HG02970 (cell line): ENCODE results near the gene SLC25A48.
"Not testable (repeated sequence)": the region's sequence is repeated elsewhere in the genome, so short reads cannot be mapped to it uniquely, and the experiment has no call there.

Experiments
- ATAC-seq: cut with Tn5 transposase; IDR thresholded peaks from one replicate; pipeline ENCODE4 v1.9.1; 2021; ENCODE audit warnings: mild to moderate bottlenecking, moderate library complexity, moderate number of reproducible peaks; ENCODE audit not compliant: unreplicated experiment, low FRiP score

Gene SLC25A48

DNA sequence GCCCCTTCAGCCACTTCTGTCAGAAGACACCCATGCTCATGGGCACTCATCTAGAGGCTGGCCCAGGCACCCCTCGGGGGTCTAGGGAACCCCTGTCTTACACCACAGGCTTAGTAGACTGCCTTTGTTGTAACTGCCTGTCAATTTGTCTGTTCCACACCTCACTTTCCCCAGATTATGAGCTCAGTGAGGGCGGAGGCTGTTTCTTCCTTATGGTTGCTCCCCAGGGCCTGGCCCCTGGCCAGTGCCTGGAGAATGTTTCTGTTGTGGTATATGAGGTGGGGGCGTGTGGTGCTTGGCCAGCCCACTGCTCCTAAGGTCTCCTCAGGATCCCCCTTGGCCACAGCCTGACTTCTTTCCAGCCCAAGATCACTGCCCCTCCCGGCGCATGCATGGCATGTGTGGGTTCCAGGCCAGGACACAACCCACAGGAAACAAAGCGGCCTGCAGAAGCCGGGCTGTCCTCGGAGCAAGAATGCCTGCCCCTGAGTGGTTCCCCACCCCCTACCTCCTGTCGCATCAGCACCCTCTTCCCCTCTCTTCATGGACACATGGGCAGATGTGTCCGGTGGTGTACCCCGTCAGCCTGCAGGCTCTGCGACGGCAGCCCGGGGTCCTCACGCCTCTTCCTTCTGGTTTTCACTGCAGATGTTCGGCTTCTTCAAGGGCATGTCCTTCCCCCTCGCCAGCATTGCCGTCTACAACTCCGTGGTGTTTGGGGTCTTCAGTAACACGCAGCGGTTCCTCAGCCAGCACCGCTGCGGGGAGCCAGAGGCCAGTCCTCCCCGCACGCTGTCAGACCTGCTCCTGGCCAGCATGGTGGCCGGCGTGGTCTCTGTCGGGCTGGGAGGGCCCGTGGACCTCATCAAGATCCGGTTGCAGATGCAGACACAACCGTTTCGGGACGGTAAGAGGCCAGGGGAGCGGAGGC is 17.7 kb downstream of the SLC25A48 start:
- no peak for ATAC-seq

DNA sequence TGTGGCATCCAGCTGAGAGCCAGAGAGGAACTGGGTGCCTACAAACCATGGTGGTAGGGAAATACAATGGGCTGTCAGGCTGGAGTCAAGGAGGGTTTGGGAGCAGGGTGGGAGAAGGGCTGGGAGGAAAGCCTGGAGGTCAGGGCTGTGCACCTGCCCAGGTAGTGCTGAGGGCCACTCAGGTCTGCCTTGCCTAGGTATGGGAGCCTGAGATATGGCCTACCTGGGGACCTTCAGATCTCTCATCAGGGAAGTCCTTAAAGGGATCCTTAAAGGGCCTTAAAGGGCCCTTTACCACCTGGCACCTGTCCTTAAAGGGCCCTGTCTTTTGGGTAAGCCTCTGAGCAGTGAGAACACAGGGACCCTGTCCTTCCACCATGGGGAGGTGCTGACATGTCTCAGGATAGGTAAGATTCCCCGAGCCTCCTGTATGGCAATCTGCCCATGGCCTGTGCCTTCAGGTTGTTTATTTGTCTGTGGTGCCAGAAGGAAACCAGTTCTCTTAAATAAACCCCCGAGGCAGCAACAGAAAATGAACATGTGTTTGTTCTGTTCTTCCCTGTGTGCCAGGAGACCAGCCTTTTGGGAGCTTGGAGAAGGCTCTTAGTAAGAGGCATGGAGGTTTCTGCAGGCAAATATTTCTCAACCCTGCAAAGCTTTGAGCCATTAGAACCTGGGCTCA is 23.3 kb downstream of the SLC25A48 start:
- ATAC-seq: no peak

DNA sequence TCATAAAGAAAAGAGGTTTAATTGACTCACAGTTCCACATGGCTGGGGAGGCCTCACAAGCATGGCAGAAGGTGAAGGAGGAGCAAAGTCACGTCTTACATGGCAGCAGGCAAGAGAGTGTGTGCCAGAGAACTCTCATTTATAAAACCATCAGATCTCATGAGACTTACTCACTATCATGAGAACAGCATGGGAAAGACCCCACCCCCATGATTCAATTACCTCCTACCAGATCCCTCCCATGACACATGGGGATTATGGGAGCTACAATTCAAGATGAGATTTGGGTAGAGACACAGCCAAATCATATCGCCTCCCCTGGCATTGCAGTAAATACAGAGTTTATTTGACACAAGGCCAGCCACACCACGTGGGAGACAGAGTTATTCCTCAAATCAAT is 24.7 kb downstream of the SLC25A48 start:
- ATAC-seq: not testable (repeated sequence)

DNA sequence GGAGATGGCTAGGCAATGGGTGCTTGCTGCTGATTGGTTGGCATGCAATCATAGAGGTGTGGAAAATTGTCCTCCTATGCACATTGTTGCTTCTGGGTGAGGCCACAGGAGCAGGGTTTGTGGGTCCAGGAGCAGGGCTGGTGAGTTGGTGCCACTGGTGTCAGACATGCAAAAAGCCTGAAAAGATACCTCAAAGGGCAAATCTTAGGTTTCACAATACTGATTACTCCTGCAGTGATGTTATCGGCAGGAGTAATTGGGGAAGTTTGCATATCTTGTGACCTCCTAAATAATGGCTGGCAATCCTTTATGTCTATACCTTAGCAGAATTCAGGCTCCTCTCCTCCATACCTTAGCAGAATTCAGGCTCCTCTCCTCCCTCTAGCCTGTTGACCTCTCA is 25.2 kb downstream of the SLC25A48 start:
- ATAC-seq: no peak

DNA sequence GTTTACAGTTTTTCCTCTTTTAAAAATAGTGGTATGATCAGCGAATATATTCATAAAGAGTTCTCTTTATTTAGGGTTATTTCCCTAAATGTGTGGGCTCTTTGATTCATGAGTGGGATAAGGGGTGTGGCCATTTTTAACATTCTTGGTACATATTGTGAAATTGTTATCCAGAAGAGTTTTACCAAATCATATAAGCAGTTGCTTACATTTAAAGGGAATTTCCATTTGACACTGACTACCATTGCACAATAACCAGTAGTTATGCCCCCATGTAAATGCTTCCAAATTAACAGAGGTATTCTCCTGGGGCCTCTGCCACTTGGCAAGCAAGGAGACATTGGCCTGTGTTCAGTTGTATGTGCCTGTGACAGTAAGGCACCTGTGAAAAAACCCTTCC is 27.2 kb downstream of the SLC25A48 start:
- ATAC-seq: no peak

DNA sequence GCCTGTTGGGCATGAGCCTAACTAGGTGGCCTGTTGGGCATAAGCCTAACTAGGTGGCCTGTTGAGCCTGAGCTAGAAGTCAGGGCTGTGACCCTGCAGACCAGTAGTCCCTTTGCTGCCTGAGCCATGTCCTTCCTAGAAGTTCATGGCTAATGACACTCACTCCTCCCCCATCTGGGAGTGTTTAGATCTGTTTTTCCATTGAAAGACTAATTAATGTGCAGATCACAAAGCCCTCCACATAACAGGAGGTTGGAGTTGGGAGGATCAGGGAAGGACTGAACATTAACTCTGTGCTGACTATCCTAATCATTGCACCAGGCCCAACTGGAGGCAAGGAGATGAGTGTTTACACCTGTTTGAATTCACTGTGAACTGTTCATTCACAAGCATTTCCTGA is 27.6 kb downstream of the SLC25A48 start:
- no peak for ATAC-seq

DNA sequence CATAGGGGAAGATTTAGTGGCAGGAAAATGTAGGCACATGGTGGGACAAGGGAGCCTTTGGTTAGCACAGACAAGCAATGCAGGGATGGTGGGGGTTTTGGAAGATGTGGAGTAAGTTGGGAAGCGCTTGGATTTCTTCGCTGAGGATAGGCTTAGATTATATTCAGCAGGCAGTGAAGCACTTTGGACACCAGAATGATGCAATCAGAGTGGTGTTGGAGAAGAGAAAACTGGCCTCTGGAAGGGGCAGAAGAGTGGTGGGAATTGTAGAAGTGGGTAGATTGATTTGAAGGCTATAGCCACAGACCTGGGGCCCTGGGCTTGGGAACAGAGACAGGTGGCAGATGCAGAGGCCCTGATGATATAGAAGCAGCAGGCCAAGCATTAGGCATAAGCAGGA is 28.3 kb downstream of the SLC25A48 start:
- no peak for ATAC-seq

DNA sequence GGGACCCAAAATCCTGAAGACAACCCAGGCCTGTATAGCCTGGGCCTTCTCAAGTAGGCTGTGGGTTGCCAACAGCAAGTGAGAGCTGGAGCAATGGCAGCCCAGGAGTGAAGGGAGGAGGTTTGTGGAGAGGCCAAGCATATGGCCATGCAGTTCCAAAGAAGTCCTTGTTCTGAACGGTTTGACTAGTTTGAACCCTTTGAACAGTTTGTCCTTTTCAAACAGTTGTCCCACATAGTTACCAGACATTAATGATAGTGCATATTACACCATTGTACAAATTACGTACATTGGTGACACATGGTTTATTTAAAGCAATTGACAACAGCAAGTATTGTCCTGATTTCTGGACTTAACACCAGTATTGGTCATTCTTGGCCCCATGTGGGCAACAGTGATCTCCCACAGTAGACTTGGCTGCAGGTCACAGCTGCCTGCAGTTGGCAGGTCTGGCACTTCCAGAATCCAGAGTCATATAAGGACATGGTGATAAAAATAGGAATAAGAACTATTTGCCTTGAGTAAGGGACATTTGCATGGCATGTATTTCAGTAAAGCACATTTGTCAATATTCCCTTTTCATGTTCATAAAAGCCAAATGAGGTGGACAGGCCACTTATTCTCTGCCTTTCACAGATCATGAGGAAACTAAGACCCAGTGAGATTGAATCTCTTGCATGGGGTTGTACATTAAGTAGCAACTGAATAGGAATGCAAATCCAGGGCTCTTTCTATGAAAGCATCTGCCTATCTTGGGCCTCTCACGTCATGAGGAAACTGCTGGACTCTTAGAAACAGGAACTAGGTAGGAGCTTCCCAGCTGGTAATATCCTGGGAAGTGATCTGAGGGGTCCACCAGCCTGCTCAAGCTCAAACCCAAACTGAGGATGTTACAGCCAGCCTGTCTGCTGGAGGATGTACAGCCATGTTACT is 30.3 kb downstream of the SLC25A48 start:
- ATAC-seq: no peak

DNA sequence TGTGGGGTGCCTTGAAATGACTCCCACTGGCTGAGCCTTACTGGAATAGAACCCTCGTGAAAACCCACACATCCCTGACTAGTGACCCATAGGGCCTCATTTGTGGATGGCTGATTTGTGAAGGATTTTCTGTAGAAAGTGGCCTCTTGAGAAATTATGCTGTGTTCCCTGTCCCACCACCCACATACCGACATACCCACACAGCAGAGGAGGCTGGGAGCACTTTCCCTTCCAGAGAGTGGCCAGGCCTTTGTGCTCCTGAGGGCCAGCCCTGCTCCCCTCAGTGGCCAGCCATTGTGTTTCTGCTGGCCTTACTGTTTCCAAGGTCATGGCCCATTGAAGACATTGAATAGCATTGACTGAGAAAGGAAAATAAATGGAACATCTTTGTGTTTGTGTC is 31.6 kb downstream of the SLC25A48 start:
- ATAC-seq: no peak

DNA sequence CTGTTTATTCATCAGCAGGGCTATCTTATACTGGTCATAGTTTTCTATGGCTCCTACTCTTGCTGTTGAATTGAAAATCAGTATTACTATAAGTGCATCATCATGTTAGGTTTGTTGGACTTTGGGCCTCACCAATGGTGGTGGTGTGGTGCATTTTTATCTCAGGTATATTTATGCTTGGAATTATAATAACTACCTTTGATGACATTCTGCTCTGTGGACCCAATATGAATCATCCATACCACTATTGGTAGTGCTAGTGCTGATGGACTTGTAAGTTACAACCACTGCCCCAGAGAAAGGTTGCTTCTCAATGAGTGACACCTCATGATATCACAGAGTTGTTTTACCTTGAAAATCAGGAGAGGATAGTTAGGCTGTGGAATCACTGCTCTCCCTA is 33.1 kb downstream of the SLC25A48 start:
- ATAC-seq: no peak

DNA sequence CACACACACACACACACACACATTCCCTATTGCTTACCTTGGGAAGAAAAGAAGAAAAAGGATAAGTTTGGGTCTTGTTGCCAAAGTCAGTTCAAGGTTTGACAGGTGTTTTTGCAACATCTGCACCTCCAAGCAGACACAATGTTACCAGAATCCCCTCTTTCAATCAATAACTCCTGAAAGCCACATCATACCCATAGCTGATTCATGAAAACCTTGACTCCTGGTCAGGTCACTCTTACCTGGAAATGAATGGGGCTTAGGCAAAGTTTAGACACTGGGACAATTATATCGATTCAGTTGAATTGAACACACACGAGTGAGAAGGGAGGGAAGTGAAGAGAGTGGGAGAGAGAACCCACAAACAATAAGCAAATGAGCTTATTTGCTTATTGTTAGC is 34.2 kb downstream of the SLC25A48 start:
- no peak for ATAC-seq

DNA sequence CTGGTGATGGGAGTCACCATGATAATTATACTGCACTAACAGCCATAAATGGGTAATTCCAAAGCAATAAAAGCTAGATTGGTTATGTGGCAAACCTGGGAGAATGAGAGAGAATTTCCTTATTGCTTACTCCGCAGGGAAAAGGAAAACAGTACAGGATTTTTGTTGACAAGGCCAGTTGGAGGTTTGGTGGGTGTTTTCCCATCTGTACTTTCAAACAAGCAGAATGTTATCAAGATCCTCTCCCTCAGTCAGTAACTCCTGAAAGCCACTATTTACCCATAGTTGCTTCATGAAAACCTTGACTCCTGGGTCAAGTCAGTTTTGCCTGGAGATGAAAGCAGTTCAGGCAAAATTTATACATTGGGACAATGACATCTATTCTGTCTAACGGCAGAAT is 34.8 kb downstream of the SLC25A48 start:
- ATAC-seq: no peak

DNA sequence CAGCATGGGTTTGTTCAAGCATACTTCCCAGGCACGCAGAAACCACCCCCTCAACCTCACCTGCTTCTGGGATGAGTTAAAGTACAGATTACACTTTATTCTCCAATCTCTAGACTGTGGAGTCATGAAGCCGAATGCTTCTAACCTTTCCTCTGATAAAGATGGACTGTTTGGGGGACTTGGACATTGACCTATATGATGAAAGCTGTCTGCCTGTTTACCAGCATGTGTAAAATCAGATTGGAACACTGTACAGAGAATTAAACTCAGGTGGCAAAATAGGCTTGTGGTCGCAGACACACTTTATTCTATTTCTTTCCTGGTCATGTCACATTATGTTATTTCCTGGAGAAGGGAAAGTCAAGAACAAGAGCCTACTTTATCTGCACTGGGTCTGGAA is 35.5 kb downstream of the SLC25A48 start:
- ATAC-seq: no peak

DNA sequence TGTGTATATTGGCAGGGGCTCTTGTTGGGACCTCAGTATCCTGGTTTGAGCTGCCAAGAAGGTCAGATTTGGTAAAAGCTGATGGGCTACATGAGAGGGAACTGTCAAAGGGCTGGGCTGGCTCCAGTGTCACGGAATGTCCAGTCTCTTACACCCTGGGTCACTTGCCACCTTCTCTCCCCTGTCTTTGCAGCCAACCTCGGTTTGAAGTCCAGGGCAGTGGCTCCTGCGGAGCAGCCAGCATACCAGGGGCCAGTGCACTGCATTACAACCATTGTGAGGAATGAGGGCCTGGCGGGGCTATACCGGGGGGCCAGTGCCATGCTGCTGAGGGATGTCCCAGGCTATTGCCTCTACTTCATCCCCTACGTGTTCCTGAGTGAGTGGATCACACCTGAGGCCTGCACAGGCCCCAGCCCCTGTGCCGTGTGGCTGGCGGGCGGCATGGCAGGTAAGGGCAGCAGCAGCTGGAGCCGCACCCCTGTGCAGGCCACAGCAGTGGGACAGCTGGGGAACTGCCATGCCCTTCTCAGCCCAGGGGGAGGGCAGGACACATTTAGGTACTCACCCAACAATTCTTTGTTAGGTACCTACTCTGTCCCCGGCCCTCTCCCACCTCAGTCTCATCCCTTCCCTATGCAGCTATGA is 36.9 kb downstream of the SLC25A48 start:
- ATAC-seq: no peak

DNA sequence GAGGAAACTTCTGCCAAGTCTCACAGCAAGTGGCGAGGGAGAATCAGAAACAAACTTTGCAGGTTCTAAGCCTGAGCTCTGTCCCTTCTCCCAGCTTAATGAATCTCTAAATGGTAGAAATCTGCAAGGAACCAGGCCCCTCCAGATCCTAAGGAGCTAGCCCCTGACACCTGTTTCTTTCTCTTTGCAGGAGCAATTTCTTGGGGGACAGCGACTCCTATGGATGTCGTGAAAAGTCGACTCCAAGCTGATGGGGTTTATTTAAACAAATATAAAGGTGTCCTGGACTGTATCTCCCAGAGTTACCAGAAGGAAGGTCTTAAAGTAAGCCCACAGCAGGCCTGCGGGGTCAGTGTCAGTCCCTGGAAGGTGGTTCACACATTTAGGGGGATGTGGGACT is 39.4 kb downstream of the SLC25A48 start:
- ATAC-seq: no peak

DNA sequence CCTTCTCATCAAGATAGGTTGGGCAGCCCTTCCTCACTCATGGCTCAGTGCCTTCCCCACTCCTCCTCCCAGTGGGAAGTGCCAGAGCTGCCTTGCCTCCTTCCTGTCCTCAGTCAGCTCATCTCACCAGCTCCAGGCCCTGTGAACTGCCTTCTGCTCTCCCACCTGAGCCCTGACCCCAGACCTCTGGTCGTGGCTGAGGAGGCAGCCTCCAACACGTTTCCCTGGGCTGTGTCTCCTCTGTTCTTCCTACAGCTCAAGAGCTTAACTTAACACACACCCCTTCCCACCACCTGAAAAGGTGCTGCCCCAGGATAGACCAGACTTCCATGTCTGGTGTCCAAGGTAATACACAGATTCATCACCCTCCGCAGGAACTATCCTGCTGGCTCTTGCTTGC is 40.0 kb downstream of the SLC25A48 start:
- ATAC-seq: no peak

DNA sequence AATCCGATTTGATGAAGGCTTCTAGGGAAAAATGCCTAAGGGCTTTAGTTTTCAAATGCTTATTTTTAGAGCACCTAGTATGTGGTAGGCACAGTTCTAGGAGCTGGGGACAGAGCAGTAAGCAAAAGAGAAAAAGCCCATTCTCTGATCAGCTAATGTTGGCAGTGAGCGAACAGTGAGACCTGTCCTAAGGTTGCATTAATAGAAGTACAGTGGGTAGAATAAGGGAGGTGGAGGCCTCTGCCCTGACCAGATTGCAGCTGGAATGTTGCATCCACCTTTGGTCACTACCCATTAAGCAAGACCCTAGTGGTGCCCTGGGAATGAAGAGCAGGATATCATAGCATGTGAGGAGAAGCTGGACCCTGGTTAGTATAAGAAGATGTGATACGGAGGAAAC is 41.1 kb downstream of the SLC25A48 start:
- ATAC-seq: no peak

DNA sequence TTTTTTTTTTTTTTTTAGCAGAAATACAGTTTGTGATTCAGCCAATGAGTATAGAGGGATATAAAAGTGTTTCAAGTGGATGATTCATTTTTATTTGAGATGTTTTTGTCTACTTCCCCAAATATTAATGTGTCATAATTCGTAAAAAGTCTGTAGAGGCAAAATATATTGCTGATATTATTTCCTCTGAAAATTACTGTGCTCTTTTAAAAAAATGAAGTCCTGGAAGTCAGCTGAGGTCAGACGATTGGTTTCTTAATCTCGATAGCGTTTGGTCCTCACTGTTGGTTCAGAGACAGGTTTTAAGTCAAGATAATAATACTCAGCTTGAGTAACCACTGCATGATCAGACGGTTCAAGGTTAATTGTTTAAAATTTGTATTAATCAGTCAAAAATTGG is 41.7 kb downstream of the SLC25A48 start:
- ATAC-seq: no peak

DNA sequence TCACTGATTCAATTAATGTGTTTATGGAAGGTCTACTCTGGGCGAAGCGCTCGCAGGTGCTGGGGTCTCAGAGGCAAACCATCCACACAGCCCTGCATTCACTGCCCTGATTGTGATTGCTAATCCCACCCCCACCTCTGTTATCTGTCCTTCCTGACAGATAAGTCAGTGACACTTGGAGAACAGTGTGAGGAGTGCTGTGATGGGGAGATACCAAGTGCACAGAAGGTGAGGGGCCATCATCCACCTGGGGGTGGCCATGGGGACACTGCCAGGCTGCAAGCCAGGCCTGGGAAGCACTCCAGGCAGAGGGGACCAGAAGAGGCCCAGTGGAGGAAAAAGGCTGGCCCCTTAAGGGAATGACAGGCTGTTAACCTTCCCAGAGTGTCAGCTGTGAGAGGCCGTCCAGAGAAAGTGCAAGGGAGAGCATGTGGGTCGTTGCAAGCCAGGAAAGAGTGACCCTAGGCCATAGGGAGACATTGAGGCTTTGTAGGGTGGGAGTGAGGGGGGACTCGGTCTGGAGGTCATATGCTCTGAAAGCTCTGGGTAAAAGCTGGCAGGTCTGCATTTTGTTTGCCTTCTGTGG is 43.2 kb downstream of the SLC25A48 start:
- no peak for ATAC-seq

DNA sequence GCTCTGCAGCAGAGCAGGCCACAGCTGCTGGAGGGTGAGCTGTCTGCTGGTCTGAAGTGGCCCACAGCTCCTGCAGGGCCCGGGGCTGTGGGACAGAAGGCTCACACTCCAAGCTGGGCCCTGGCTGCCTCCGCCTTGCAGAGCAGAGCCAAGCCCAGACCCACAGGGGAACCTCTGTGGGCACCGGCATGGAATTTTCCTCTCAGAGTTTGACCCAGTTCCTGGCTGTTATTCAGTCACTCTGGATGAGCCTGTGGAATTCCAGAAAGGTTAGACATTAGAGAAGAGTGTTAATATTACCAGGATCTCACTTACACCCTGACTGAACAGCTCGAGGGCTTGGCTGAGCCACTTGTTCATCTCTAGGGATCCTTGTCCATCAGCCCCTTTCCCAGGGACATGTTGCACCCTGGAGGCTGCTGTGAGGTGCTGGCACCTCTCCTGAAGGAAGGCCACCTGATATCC is 43.7 kb downstream of the SLC25A48 start:
- ATAC-seq: no peak
